HG03135 (cell line): ENCODE results near the gene EPHX1.
"Not testable (repeated sequence)": the region's sequence is repeated elsewhere in the genome, so short reads cannot be mapped to it uniquely, and the experiment has no call there.

Source experiments
- ATAC-seq: cut with Tn5 transposase; IDR thresholded peaks from one replicate; pipeline ENCODE4 v1.9.1; 2021; ENCODE audit warnings: mild to moderate bottlenecking, moderate library complexity; ENCODE audit not compliant: unreplicated experiment

Gene EPHX1

DNA sequence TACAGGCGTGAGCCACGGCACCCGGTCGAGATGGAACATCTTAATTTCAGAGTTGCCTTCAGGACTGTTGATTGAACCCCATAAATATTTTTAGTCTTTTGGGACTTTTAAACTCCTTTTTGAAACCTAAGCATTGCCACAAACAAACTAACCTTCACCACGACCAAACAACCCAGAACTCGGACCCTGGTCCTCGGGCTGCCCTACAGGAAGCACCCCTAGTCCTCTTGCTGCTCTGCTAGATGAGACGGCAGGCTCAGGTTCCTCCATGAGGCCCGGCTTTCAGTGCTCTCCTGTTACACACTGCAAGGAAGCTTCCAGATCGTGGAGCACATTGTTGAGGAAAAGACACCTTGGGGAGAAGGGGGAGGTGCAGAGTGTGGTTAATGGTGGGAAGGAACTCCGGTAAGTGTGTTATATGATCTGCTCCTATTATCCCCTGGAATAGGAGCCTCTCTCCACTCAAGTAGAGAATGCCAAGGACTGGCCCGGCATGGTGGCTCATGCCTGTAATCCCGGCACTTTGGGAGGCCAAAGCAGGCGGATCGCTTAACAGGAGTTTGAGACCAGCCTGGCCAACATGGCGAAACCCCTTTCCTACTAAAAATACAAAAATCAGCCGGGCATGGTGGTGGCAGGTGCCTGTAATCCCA, 5.7 kb downstream of the EPHX1 start:
- no peak for ATAC-seq

DNA sequence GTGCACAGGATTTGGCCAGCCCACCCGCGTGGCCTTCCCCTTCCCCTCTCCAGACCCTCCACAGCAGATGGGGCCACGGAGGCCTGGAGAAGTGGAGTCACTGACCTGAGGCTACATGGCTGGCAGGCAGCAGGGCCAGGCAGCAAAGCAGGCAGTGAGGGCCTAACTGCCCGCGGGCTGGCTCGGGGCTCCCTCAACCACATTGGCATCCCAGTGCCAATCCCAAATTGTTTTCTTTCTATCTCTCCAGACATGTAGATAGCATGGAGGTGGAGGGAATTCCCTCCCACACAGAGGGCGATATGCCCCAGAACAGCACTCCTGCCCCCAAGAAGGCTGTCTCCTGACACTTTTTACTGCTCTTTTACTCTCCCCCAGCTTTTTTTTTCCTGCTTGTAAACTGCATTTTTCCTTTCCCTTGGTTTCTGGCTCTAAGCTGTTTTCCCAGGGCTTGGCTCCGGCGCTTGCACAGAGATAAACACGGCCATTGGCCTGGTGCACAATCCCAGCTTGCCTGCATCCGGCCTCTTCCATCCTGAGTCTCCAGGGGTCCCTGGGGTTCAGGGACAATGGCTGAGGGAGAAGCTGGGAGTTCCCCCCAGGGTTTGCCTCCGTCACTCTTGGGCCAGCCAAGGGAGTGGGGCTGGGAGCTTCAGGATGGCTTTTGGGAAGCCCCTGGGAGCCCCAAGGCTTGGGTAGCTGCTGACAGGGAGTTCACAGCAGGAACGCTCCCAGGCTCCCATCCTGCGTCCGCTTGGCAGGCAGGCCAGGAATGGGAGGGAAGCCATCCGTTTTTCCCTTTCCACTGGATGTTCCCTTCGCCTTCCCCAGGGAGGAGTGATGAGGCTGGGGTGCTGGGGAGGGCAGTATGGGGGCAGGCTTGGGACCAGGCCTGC, 7.0 kb downstream of the EPHX1 start:
- no peak for ATAC-seq

DNA sequence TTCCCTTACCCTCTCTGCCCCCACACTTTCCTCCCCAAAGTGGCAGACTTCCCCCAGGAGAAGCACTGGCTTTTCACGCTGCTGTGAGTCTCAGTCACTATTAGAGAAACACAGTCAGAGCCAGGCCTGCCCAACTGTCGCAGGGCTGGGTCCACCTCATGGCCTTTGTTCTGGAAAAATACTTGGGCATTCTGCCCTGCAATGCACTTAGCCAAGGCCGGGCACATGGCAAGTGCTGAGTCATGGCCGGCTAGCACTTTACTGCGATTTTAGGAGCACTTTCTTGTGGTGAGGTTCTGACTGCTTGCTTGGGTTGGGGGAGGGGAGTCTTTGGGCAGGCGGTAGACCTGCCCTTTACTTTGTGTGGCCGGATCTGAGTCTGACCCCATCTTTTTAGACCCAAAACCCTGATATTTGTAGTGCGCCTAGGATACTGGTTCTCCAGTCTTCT, 7.7 kb downstream of the EPHX1 start:
- no peak for ATAC-seq

DNA sequence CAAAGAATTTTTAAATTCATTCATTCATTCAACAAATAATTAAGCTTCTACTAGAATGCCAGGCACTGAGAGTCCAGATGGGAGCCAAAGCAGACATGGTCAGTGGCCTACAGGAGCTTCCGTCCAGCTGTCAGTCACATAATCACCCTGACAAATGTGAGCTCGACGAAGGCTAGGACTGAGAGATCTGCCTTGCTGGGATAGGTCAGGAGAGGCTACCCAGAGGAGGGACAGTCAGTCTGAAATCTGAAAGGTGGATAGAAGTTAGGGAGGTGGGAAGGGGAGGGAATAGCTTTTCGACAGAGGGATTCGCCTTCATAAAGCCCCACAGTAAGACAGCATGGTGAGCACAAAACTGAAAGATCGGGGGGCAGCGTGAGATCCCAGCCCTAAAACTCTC, 8.3 kb downstream of the EPHX1 start:
- no peak for ATAC-seq

DNA sequence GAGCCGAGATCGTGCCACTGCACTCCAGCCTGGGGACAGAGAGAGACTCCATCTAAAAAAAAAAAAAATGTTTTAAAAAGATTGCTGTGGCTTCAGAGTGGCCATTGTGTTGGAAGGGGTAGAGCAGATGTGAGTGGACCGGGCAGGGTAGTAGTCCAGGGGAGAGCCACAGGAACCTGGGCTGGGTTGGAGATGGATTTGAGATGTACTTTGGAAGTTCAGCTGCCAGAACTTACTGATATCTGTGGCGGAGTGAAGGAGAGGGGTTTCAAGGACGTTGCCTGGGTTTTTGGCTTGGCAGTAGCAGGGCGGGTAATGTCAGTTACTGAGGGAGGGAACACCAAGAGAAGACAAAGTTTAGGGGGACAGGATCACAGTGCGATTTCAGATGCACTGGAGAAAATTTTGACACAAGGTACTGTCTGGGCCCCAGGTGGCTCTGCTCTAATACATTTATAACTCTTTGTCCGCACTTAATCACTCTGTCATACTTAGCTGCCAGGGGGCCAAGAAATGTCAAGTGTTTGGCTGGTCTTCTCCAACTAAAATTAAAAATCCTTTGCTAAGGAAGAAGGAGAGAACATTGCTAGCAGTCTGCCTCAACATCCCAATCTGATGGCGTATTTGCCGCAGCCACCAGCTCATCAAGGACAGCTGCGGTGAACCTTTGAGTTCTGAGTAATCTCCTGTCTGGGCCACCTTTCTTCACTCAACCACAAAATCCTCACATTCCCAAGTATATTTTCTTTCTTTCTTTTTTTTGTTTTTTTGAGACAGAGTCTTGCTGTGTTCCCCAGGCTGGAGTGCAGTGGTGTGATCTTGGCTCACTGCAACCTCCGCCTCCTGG, 9.6 kb downstream of the EPHX1 start:
- ATAC-seq, result no peak

DNA sequence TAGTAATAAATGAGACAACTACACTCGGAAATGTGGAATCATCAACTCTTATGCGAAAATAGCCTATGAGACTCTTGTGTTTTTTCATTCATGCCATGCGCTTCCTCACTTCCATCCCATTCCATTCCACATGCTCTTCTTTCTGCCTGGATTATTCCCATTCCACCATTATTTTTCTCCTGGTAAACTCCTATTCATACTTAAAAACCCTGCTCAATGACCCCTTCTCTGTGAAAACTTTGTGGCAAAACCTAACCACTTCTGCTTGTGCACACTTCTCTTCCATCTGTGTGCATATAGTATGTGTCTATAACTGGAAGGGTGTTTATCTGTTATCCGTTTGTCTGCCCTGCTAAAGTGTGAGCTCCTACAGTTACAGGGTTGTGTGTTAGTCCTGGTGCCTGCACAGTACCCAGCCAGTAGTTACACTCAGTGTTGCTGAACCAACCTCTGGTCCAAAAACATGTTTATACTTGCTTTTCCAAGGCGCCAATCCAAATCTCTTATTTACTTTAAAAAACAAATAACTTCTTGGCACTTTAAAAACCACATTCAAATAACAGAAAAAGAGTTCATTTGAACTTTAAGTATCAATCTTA, 10.7 kb downstream of the EPHX1 start:
- ATAC-seq, result no peak

DNA sequence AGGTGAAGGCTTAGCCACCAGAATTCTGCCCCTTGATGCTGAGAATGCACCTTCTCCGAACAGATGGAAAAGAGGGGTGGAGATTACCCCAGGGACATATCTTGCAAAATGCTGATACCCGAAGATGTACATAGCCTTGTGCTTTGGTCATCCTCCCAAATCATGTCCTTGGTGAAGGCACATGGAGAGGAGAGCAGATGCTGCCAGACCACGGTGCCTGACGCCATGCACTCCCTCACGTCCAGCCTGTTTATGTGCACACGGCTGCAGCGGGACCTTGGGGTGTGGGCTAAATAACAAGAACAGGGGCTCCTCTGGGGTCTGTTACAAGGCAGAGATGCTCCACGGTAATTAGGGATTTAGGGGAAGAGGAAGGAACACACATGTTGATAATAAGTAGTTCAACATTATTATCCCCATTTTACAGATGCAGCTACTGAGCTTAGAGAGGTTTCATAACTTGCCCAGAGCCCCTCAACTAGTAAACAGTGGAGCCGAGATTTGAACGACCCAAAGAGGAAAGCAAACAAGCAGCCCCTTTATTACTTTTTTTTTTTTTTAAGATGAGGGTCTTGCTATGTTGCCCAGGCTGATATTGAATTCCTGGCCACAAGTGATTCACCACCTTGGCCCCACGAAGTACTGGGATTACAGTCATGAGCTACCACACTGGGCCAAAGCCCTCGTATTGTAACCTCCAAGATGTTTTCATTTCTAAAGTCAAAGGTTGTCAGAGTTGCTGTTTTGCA, 12.9 kb downstream of the EPHX1 start:
- no peak for ATAC-seq

DNA sequence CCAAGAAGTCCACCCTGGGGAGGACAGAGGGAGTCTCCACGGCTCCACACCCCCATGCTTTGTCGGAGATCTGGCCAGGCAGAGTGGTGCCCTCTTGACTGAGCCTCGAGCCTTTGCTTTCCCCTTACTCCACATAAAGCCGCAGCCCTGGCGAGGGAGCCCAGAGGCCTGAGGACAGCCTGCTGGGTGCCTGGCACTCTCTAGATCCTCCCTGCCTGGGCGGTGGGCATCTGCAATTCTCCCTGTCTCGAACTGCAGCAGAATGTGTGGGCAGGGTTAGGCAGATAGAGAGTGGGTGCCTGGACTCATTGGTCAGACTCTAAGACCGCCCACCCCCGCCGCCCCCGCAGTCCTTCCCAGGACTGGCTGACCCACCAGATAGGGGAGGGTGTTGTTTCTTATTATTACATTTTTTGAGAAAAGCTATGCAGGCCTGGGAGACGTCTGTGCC, 13.9 kb downstream of the EPHX1 start:
- ATAC-seq, result no peak

DNA sequence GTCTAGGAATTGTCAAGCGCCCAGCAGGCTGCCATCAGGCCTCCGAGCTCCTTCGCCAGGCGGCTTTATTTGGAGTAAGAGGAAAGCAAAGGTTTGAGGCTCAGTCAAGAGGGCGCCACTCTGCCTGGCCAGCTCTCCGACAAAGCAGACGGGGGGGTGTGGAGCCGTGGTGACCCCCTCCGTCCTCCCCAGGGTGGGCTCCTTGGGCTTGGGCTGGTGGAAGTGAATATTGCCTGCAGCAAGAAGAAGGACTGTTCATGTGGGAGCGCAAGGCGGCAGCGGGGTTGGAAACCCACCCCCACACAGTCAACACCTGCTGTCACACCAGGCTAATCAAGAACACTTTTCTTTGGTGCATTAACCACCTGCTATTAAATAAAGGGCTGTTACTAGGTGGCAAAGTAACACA, 14.6 kb downstream of the EPHX1 start:
- no peak for ATAC-seq

DNA sequence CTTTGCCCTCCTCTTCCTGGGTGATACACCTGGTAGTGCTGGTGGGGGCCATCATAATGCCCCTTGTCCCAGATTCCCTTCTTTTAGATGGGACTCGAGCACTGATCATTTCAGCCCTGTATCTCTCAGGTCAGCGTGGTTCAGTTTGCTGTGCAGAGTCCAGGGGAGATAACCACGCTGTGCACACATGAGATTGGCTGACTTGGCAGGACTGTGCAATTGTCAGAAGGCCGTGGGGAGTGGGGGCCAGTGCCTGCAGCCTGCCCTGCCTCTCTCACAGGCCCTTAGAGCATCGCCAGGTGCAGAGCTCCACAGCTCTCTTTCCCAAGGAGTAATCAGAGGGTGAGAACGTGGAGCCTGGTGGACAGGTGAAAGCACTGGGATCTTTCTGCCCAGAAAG, 15.2 kb downstream of the EPHX1 start:
- no peak for ATAC-seq

DNA sequence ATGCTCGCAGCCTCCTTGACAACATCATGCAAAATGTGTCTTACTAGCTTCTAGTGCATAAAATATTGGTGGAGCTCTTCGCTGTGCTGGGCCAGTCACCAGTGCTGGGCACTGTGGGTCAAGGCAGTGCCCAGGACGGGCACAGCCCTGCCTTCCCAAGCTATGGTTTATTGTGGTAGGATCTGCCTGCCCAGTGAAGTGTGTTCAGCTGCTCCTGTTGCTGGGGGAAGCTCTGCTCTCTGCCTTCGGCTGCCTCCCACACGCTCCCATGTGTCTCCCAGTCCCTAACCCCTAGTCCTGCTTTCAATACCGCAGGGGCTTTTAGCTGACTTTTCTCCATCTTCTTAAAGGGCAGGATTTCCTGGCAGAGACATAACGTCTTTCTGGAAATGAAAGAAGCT, 15.7 kb downstream of the EPHX1 start:
- ATAC-seq, result no peak

DNA sequence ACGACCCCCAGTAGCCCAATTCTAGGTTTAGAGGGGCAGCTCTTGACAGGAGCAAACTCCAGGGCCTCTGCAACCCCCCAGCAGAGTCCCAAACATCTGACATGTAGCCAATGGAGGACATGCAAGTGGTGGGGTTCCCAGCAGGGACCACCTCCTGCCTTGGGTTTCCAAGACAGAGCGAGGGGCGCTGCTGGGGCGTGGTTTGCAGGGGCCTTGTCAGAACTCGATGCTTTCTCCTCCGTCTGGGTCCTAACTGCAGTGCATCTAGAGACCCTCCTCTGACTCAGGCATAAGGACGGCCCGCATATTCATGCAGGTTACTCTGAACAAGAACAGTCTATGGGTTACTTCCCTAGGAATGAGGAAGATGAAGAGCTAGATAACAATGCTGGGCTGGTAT, 17.2 kb downstream of the EPHX1 start:
- ATAC-seq, result no peak

DNA sequence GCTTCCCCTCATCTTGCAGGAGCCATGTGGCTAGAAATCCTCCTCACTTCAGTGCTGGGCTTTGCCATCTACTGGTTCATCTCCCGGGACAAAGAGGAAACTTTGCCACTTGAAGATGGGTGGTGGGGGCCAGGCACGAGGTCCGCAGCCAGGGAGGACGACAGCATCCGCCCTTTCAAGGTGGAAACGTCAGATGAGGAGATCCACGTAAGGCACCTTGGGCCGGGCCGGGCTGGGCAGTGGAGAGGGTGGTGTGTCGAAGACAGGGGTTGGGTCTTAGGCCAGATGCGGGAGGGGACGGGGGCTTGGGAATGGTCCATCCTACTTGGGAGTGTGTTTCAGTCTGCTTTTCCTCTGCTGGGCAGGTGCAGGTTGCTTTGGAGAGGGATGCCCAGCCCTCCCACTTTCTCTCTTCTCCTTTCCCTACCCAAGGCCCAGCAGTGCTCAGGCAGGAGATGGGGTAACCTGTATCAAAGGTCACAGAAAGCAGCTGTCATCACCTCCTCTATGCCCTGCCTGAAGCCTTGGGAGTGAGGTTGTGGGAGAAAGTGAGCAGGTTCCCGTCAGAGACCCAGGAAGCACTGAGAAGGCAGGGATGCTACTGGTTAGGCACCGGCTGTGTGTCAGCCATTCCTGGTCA, 18.9 kb downstream of the EPHX1 start:
- ATAC-seq, result no peak

DNA sequence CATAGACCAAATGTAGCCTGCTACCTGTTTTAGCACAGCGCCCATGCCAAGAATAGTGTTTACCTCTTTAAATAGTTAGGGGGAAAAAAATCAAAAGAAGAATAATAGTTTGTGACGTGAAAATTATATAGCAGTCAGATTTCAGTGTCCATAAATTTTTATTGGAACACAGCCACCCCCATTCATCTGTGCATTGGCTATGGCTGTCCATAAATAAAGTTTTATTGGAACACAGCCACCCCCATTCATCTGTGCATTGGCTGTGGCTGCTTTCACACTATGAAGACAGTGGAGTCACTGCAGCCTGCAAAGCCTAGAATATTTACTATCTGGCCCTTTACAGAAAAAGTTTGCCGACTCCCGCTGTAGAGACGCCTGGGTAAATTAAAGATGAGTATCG, 20.9 kb downstream of the EPHX1 start:
- ATAC-seq, result no peak

DNA sequence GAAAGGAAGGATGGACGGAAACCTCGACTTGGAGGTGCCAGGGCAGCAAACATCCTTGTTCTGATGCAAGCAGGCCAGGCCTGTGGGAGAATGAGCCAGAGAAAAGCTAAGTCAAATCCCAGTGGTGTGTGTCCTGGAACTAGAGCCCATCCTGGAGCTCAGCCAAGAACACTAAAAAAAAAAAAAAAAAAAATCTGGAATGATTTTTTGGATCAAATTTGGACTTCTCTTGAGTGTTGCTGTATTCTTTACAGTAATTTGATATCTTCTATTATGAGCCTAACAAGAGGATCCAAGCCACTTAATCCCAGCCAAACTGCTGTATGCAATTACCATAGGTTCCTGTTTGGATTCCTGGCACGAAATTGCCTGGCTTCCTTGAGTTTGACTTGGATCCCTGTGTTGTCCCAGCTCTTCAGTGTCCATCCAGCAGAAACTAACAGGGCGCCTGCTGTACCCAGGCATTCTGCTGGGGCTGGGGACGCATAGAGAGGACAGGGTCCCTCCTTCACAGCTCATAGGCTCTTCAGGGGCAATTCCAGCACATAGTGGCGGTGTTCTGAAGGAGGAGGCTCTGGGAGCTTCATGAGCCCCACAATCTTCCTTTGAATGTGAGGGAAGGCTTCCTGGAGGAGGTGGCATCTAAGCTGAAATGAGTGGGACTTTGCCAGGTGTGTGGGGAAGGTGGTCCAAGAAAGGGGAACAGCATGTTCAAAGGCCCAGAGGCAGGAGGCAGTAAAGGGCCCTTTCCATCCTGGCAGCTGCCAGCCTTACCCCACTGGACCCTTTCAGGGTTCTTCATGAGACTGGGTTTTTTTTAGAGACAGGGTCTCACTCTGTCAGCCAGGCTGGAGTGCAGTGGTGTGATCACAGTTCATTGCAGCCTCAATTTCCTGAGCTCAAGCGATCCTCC, 24.7 kb downstream of the EPHX1 start:
- no peak for ATAC-seq

DNA sequence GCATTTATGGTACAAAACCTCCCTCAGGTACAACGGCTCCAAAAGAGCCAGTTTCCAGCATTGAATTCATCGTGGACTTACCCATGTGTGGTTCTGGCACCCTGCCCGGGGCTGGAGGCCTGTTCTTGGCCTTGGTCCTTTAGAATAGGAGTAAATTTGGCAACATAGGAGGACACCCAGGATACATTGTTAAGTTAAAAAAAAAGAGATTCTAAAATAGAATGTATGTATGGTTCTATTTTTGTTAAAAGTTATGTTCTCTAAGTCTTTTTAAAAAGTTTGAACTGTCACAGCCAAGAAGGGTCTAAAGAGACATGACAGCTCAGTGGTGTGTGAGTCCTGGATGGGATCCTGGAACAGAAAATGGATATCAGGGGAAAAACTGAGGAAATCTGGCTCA, 25.9 kb downstream of the EPHX1 start:
- no peak for ATAC-seq

DNA sequence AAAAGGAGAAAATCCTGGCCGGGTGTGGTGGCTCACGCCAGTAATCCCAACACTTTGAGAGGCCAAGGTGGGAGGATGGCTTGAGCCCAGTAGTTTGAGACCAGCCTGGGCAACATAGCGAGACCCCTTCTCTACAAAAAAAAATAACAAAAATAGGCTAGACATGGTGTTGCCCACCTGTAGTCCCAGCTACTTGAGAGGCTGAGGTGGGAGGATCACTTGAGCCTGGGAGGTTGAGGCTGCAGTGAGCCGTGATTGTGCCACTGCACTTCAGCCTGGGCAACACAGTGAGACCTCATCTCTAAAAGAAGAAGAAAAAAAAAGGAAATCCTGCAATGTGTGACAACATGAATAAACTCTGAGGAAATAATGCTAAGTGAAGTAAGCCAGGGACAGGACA, 26.4 kb downstream of the EPHX1 start:
- not testable (repeated sequence) for ATAC-seq

DNA sequence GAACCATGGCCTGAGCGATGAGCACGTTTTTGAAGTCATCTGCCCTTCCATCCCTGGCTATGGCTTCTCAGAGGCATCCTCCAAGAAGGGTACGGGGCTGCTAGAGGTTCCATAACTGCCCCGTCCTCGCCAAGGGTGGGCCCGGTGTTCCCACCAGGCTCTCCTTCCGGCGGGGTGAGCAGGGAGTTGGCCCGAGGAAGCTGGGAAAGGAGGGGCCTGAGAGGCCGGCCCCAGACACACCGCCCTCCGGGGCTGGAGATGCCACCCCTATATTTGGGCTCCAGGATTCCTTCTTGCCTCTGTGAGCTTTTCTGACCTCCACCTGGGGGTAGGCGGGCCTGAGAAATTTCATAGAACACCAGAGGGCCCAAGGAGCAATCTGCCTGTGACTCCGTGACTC, 28.9 kb downstream of the EPHX1 start:
- no peak for ATAC-seq

DNA sequence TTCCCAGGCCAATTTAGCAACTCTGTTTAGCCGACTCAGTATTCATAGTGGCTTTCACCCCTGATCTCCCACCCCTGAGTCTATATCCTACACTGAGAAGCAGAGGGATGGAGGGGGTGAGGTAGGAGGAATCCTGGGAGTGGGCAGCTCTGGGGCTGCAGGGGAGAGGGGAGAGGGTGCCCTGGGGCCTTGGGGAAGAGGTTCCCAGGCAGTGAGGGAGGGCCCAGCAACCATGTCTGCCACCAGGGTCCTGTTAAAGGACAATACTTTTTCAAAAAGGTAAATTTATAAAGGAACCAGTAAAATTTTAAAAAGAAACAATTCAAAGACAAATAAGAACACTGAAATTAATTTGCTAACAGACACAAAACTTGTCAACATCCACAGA, 30.3 kb downstream of the EPHX1 start:
- ATAC-seq, result no peak
